WTC11 (cell line): ENCODE data around the gene ANKRD23. TPM values are rescaled to one million over a fixed set of nuclear protein-coding genes. Genes with fewer than 3 reads are reported as not detected.

Experiments used
- ZNF281 ChIP-seq: sonication (generic); formaldehyde crosslinking; IDR thresholded peaks from 2 replicates; pipeline ENCODE4 v1.8.0; 2023; ENCODE audit warnings: mild to moderate bottlenecking, missing genetic modification reagents
- microRNA-seq: library from miRNA; unstranded; fragments of <30 nt; microRNA quantifications from one replicate; pipeline ENCODE4 v1.2.0, GENCODE V29; 2022; ENCODE audit warnings: borderline number of aligned reads
- total RNA-seq: library from RNA; stranded (reverse); gene quantifications from 3 replicates; pipeline ENCODE4 v1.2.3, GENCODE V29; 2021
- TF ChIP-seq, protein P1 (sequence below): sonication (generic); formaldehyde crosslinking; IDR thresholded peaks from 2 replicates; pipeline ENCODE4 v1.8.0; 2022; ENCODE audit warnings: mild to moderate bottlenecking, missing genetic modification reagents

Gene ANKRD23
- total RNA-seq, 1 experiment from 2014 or later, result 3.2 TPM

GRCh38 chr2:96788442-96789244, 55.2 kb downstream of the ANKRD23 start (continued):
- no peak for TF ChIP-seq ZNF281 (CRISPR knock-in tag)
- TF ChIP-seq, protein P1, sequence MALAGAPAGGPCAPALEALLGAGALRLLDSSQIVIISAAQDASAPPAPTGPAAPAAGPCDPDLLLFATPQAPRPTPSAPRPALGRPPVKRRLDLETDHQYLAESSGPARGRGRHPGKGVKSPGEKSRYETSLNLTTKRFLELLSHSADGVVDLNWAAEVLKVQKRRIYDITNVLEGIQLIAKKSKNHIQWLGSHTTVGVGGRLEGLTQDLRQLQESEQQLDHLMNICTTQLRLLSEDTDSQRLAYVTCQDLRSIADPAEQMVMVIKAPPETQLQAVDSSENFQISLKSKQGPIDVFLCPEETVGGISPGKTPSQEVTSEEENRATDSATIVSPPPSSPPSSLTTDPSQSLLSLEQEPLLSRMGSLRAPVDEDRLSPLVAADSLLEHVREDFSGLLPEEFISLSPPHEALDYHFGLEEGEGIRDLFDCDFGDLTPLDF (CRISPR knock-in tag), result no peak

Small RNA genes within 50 kb of the gene (microRNA-seq; reads per million reads assigned to microRNA genes)
- gene MIR3127, result 3.8 reads per million, percentile 6 among the genes with 10 or more reads in this experiment

Other genes with a start within 250 kb of the ANKRD23 start
- 28.3 to 32.5 TPM (median 29.2 TPM) in 3 replicates for gene KANSL3, start 205.7 kb downstream of the ANKRD23 start, total RNA-seq
- gene FER1L5, start 201.3 kb downstream of the ANKRD23 start, total RNA-seq, result 1.1 to 1.4 TPM (median 1.1 TPM) in 3 replicates
- 13.5 to 18.1 TPM (median 16.5 TPM) in 3 replicates for gene LMAN2L, start 104.0 kb downstream of the ANKRD23 start, total RNA-seq
- 13.9 to 14.3 TPM (median 14.0 TPM) in 3 replicates for gene CNNM4, start 83.1 kb downstream of the ANKRD23 start, total RNA-seq
- gene CNNM3, start 27.8 kb downstream of the ANKRD23 start, total RNA-seq, result 34.9 to 36.6 TPM (median 35.2 TPM) in 3 replicates
- gene ANKRD39, start 14.0 kb upstream of the ANKRD23 start, total RNA-seq, result 16.2 to 17.9 TPM (median 17.0 TPM) in 3 replicates
- gene SEMA4C, start 26.1 kb upstream of the ANKRD23 start, total RNA-seq, result 80.0 to 81.6 TPM (median 80.4 TPM) in 3 replicates
- gene FAM178B, start 142.6 kb upstream of the ANKRD23 start, total RNA-seq, result 0.52 to 0.71 TPM (median 0.62 TPM) in 3 replicates